GM23248 (cell line): Measurements from ENCODE around the gene SYNGR2.

Source experiments
- EZH2 ChIP-seq: fragments of 200-600 bp; sonication (generic); IDR thresholded peaks from 2 replicates; pipeline ENCODE4 v1.6.1; 2018; ENCODE audit warnings: antibody characterized with exemption, mild to moderate bottlenecking; ENCODE audit not compliant: insufficient read depth, poor library complexity, severe bottlenecking
- EZH2phosphoT487 ChIP-seq: fragments of 200-600 bp; sonication (generic); IDR thresholded peaks from 2 replicates; pipeline ENCODE4 v1.6.1; 2018; ENCODE audit warnings: antibody characterized with exemption, moderate library complexity, mild to moderate bottlenecking, low read depth; ENCODE audit not compliant: insufficient read depth

- TF ChIP-seq EZH2: no peak
- no peak for TF ChIP-seq EZH2phosphoT487
Observed at GRCh38 chr17:78133971-78134898, 34.1 kb upstream of the SYNGR2 start.
